HEK293 (cell line): ENCODE measurements around the gene ROPN1L.

ENCODE experiments used
- BCL6B ChIP-seq: fragments of 450-650 bp; formaldehyde crosslinking; IDR thresholded peaks from 2 replicates; pipeline ENCODE4 v1.5.1; 2017; ENCODE audit warnings: missing biosample characterization, missing genetic modification characterization
- HIC1 ChIP-seq: fragments of 450-650 bp; formaldehyde crosslinking; IDR thresholded peaks from 2 replicates; pipeline ENCODE4 v1.5.1; 2016; ENCODE audit warnings: missing biosample characterization, missing genetic modification characterization
- HOXC10 ChIP-seq: sonication (generic); formaldehyde crosslinking; IDR thresholded peaks from 2 replicates; pipeline ENCODE4 v1.8.1; 2023; ENCODE audit warnings: mild to moderate bottlenecking, missing genetic modification reagents
- HOXD13 ChIP-seq: sonication (generic); formaldehyde crosslinking; IDR thresholded peaks from 2 replicates; pipeline ENCODE4 v1.8.0; 2022; ENCODE audit warnings: missing genetic modification reagents, borderline replicate concordance
- KLF1 ChIP-seq: fragments of 450-650 bp; formaldehyde crosslinking; IDR thresholded peaks from 2 replicates; pipeline ENCODE4 v1.5.1; 2016; ENCODE audit warnings: missing biosample characterization, missing genetic modification characterization
- KLF17 ChIP-seq: fragments of 450-650 bp; formaldehyde crosslinking; IDR thresholded peaks from 2 replicates; pipeline ENCODE4 v1.5.1; 2016; ENCODE audit warnings: missing biosample characterization, missing genetic modification characterization
- SP3 ChIP-seq: fragments of 450-650 bp; formaldehyde crosslinking; IDR thresholded peaks from 2 replicates; pipeline ENCODE4 v1.5.1; 2016; ENCODE audit warnings: missing biosample characterization, missing genetic modification characterization
- ZBTB20 ChIP-seq: fragments of 450-650 bp; formaldehyde crosslinking; IDR thresholded peaks from 2 replicates; pipeline ENCODE4 v1.5.1; 2016; ENCODE audit warnings: missing biosample characterization, missing genetic modification characterization
- ZEB2 ChIP-seq: fragments of 450-650 bp; formaldehyde crosslinking; IDR thresholded peaks from 2 replicates; pipeline ENCODE4 v1.5.1; 2016; ENCODE audit warnings: missing biosample characterization, missing genetic modification characterization
- ZFP69B ChIP-seq: fragments of 450-650 bp; formaldehyde crosslinking; IDR thresholded peaks from 2 replicates; pipeline ENCODE4 v1.5.1; 2016; ENCODE audit warnings: missing biosample characterization, missing genetic modification characterization
- ZIC2 ChIP-seq: fragments of 450-650 bp; formaldehyde crosslinking; IDR thresholded peaks from 2 replicates; pipeline ENCODE4 v1.5.1; 2016; ENCODE audit warnings: missing biosample characterization, missing genetic modification characterization
- ZNF132 ChIP-seq: fragments of 450-650 bp; formaldehyde crosslinking; IDR thresholded peaks from 2 replicates; pipeline ENCODE4 v1.5.1; 2017; ENCODE audit warnings: missing biosample characterization, missing genetic modification characterization, borderline replicate concordance
- ZNF140 ChIP-seq: fragments of 450-650 bp; formaldehyde crosslinking; IDR thresholded peaks from 2 replicates; pipeline ENCODE4 v1.5.1; 2016; ENCODE audit warnings: missing biosample characterization, missing genetic modification characterization
- ZNF24 ChIP-seq: fragments of 450-650 bp; formaldehyde crosslinking; IDR thresholded peaks from 2 replicates; pipeline ENCODE4 v1.5.1; 2016; ENCODE audit warnings: missing biosample characterization, missing genetic modification characterization
- ZNF266 ChIP-seq: fragments of 450-650 bp; formaldehyde crosslinking; IDR thresholded peaks from 2 replicates; pipeline ENCODE4 v1.5.1; 2016; ENCODE audit warnings: missing biosample characterization, missing genetic modification characterization, low read depth
- ZNF274 ChIP-seq, 2 experiments: fragments of 200-500 bp in 1 of 2; fragments of 450-650 bp in 1 of 2; sonication (Bioruptor generic) in 1 of 2; formaldehyde crosslinking in 1 of 2; IDR thresholded peaks; 2 replicates each; pipeline versions ENCODE4 v1.5.1 to v1.6.1; 2014 to 2016; ENCODE audit warnings: borderline replicate concordance in 1 of 2, inconsistent platforms in 1 of 2, low read length in 1 of 2, missing biosample characterization in 1 of 2, missing genetic modification characterization in 1 of 2
- ZNF311 ChIP-seq: fragments of 450-650 bp; formaldehyde crosslinking; IDR thresholded peaks from 2 replicates; pipeline ENCODE4 v1.5.1; 2017; ENCODE audit warnings: missing biosample characterization, missing genetic modification characterization, borderline replicate concordance
- ZNF341 ChIP-seq: fragments of 450-650 bp; formaldehyde crosslinking; IDR thresholded peaks from 2 replicates; pipeline ENCODE4; 2016; ENCODE audit warnings: low read depth, missing biosample characterization, missing genetic modification characterization
- ZNF398 ChIP-seq: fragments of 450-650 bp; formaldehyde crosslinking; IDR thresholded peaks from 2 replicates; pipeline ENCODE4 v1.5.1; 2017; ENCODE audit warnings: missing biosample characterization, missing genetic modification characterization
- ZNF423 ChIP-seq: fragments of 450-650 bp; formaldehyde crosslinking; IDR thresholded peaks from 2 replicates; pipeline ENCODE4 v1.5.1; 2016; ENCODE audit warnings: missing biosample characterization, missing genetic modification characterization
- ZNF473 ChIP-seq: fragments of 450-650 bp; formaldehyde crosslinking; IDR thresholded peaks from 2 replicates; pipeline ENCODE4 v1.5.1; 2017; ENCODE audit warnings: missing biosample characterization, missing genetic modification characterization
- ZNF514 ChIP-seq: fragments of 450-650 bp; formaldehyde crosslinking; IDR thresholded peaks from 2 replicates; pipeline ENCODE4 v1.5.1; 2016; ENCODE audit warnings: missing biosample characterization, missing genetic modification characterization
- ZNF571 ChIP-seq: fragments of 450-650 bp; formaldehyde crosslinking; IDR thresholded peaks from 2 replicates; pipeline ENCODE4 v1.5.0; 2017; ENCODE audit warnings: missing biosample characterization, missing genetic modification characterization
- ZNF580 ChIP-seq: fragments of 450-650 bp; formaldehyde crosslinking; IDR thresholded peaks from 2 replicates; pipeline ENCODE4 v1.5.1; 2016; ENCODE audit warnings: missing biosample characterization, missing genetic modification characterization
- ZNF600 ChIP-seq: fragments of 450-650 bp; formaldehyde crosslinking; IDR thresholded peaks from 2 replicates; pipeline ENCODE4 v1.5.1; 2016; ENCODE audit warnings: missing biosample characterization, missing genetic modification characterization
- ZNF658 ChIP-seq: fragments of 450-650 bp; formaldehyde crosslinking; IDR thresholded peaks from 2 replicates; pipeline ENCODE4; 2016; ENCODE audit warnings: missing biosample characterization, missing genetic modification characterization
- ZNF664 ChIP-seq: fragments of 450-650 bp; formaldehyde crosslinking; IDR thresholded peaks from 2 replicates; pipeline ENCODE4 v1.5.1; 2016; ENCODE audit warnings: missing biosample characterization, missing genetic modification characterization
- ZNF704 ChIP-seq: fragments of 450-650 bp; formaldehyde crosslinking; IDR thresholded peaks from 2 replicates; pipeline ENCODE4 v1.5.1; 2016; ENCODE audit warnings: missing biosample characterization, missing genetic modification characterization
- ZSCAN18 ChIP-seq: fragments of 450-650 bp; formaldehyde crosslinking; IDR thresholded peaks from 2 replicates; pipeline ENCODE4 v1.5.1; 2016; ENCODE audit warnings: missing biosample characterization, missing genetic modification characterization
- ZSCAN5A ChIP-seq: fragments of 450-650 bp; formaldehyde crosslinking; IDR thresholded peaks from 2 replicates; pipeline ENCODE4 v1.5.1; 2016; ENCODE audit warnings: missing biosample characterization, missing genetic modification characterization

The ROPN1L gene

GRCh38 chr5:10485142-10485795 is 43.6 kb downstream of the ROPN1L start (continued):
- TF ChIP-seq ZSCAN5A (tag by site-specific recombination) = no peak
- TF ChIP-seq ZNF473 (tag by site-specific recombination) = no peak
- no peak for TF ChIP-seq ZNF514
- TF ChIP-seq ZFP69B (tag by site-specific recombination) = no peak
- TF ChIP-seq KLF1 (tag by site-specific recombination) = peak; percentile 99
- TF ChIP-seq ZNF132 (tag by site-specific recombination) = no peak
- TF ChIP-seq ZNF398 (tag by site-specific recombination) = no peak
- no peak for TF ChIP-seq ZNF274 (IDR thresholded peaks at IDR 0.05; ENCODE audit: low read length)
- TF ChIP-seq ZNF274 (tag by site-specific recombination; IDR thresholded peaks at IDR 0.05; ENCODE audit: borderline replicate concordance) = no peak
- no peak for TF ChIP-seq ZNF658
- no peak for TF ChIP-seq ZNF266 (tag by site-specific recombination)
- no peak for TF ChIP-seq ZNF24 (tag by site-specific recombination)
- peak; percentile 63 for TF ChIP-seq SP3
- TF ChIP-seq BCL6B (tag by site-specific recombination) = no peak
- no peak for TF ChIP-seq ZNF423 (tag by site-specific recombination)
- no peak for TF ChIP-seq ZNF140
- TF ChIP-seq HOXC10 = no peak
- TF ChIP-seq KLF17 (tag by site-specific recombination) = peak; percentile 99
- TF ChIP-seq ZNF341 (tag by site-specific recombination) = peak; percentile 64
- TF ChIP-seq ZEB2 (tag by site-specific recombination) = 0 out of 2 replicates have a peak, but pooled peaks have one; percentile 31
- no peak for TF ChIP-seq ZNF600 (tag by site-specific recombination)
- TF ChIP-seq HOXD13 (CRISPR knock-in tag) = no peak
- no peak for TF ChIP-seq ZNF704 (tag by site-specific recombination)
- no peak for TF ChIP-seq ZSCAN18
- peak; percentile 74 for TF ChIP-seq ZNF580 (tag by site-specific recombination)
- peak; percentile 97 for TF ChIP-seq ZIC2
- TF ChIP-seq ZNF664 = no peak
- no peak for TF ChIP-seq ZNF571
- no peak for TF ChIP-seq HIC1 (tag by site-specific recombination)
- TF ChIP-seq ZBTB20 (tag by site-specific recombination) = no peak; the same call in 1 of the 2 replicates
- TF ChIP-seq ZNF311 (tag by site-specific recombination) = no peak
